OCI-LY3 (cell line): ENCODE data around the gene NAA35.

Source experiments
- EZH2phosphoT487 ChIP-seq: fragments of 200-600 bp; shearing (Covaris generic); IDR thresholded peaks from 2 replicates; pipeline ENCODE4 v1.6.1; 2018; ENCODE audit warnings: antibody characterized with exemption, mixed run types, low read depth
- TF ChIP-seq, protein P1 (sequence below): fragments of 200-600, 300-600 bp; sonication (generic); IDR thresholded peaks from 2 replicates; pipeline ENCODE4 v1.5.1; 2014; ENCODE audit warnings: antibody characterized with exemption, low read length, low read depth

GRCh38 chr9:85898332-85898731 is 42.6 kb upstream of the NAA35 start:
- TF ChIP-seq, protein P1, sequence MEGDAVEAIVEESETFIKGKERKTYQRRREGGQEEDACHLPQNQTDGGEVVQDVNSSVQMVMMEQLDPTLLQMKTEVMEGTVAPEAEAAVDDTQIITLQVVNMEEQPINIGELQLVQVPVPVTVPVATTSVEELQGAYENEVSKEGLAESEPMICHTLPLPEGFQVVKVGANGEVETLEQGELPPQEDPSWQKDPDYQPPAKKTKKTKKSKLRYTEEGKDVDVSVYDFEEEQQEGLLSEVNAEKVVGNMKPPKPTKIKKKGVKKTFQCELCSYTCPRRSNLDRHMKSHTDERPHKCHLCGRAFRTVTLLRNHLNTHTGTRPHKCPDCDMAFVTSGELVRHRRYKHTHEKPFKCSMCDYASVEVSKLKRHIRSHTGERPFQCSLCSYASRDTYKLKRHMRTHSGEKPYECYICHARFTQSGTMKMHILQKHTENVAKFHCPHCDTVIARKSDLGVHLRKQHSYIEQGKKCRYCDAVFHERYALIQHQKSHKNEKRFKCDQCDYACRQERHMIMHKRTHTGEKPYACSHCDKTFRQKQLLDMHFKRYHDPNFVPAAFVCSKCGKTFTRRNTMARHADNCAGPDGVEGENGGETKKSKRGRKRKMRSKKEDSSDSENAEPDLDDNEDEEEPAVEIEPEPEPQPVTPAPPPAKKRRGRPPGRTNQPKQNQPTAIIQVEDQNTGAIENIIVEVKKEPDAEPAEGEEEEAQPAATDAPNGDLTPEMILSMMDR: no peak
- TF ChIP-seq EZH2phosphoT487: no peak
